Natural killer cell (primary cell): ENCODE results near the gene PRM3. TPM values are rescaled to one million over a fixed set of nuclear protein-coding genes. Genes with fewer than 3 reads are reported as not detected.

ENCODE experiments used
- ATAC-seq, 3 donors: fragments of 150-1000 bp in 2 of 3; fragments of 200-7000 bp in 1 of 3; cut with Tn5 transposase; 1 replicate in 1 of 3; 2 replicates in 2 of 3; pipeline ENCODE4 v1.10.0; 2021; ENCODE audit warnings: mild to moderate bottlenecking in 2 of 3, moderate library complexity in 2 of 3
- DNase-seq, 2 donors: peaks; one replicate each; pipeline versions ENCODE4 v3.0.0 to v3.0.0-alpha.2; 2013 to 2021; ENCODE audit warnings: mixed read lengths in 1 of 2
- H3K27ac ChIP-seq: one replicate; pipeline ENCODE4 v1.5.1; 2013; ENCODE audit warnings: mild to moderate bottlenecking, low read length
- H3K27me3 ChIP-seq: one replicate; pipeline ENCODE4 v1.6.1; 2013; ENCODE audit warnings: low read length; ENCODE audit not compliant: control insufficient read depth, insufficient read depth
- H3K36me3 ChIP-seq: one replicate; pipeline ENCODE4 v1.6.1; 2013; ENCODE audit warnings: low read length; ENCODE audit not compliant: control insufficient read depth, insufficient read depth
- H3K4me1 ChIP-seq: one replicate; pipeline ENCODE4 v1.6.1; 2013; ENCODE audit warnings: low read length; ENCODE audit not compliant: control insufficient read depth, insufficient read depth
- H3K4me3 ChIP-seq: one replicate; pipeline ENCODE4 v1.5.1; 2013; ENCODE audit warnings: low read length
- H3K9me3 ChIP-seq: one replicate; pipeline ENCODE4 v1.6.1; 2013; ENCODE audit warnings: low read length; ENCODE audit not compliant: control insufficient read depth, insufficient read depth
- H3K27ac Mint-ChIP-seq, 2 donors: one replicate each; pipeline ENCODE4 v1.8.0; 2022; ENCODE audit warnings: mild to moderate bottlenecking in 2 of 2, mixed read lengths in 2 of 2, moderate library complexity in 1 of 2
- H3K27me3 Mint-ChIP-seq, 2 donors: one replicate each; pipeline ENCODE4 v1.8.0; 2022; ENCODE audit warnings: low read depth in 2 of 2, mixed read lengths in 2 of 2
- H3K36me3 Mint-ChIP-seq: one replicate; pipeline ENCODE4 v1.8.0; 2022; ENCODE audit warnings: mixed read lengths
- H3K4me1 Mint-ChIP-seq, 2 donors: one replicate each; pipeline ENCODE4 v1.8.0; 2022; ENCODE audit warnings: mixed read lengths in 2 of 2
- H3K4me3 Mint-ChIP-seq: one replicate; pipeline ENCODE4 v1.8.0; 2022; ENCODE audit warnings: mild to moderate bottlenecking, moderate library complexity, mixed read lengths
- H3K9me3 Mint-ChIP-seq, 2 donors: one replicate each; pipeline ENCODE4 v1.8.0; 2022; ENCODE audit warnings: mixed read lengths in 2 of 2
- WGBS: methylation state at CpG from one replicate; pipeline ENCODE4 v1.1.7; 2013; ENCODE audit warnings: missing lambda C conversion rate; ENCODE audit not compliant: insufficient coverage; 5-methylcytosine and 5-hydroxymethylcytosine counted together
- intact Hi-C: fragments of 100-400 bp; cut with micrococcal nuclease; formaldehyde crosslinking; loops from one replicate; pipeline ENCODE4 v1.14.2; 2022
- total RNA-seq, 4 donors: library from RNA; stranded (reverse); fragments of 120-200 nt in 1 of 4; gene quantifications; one replicate each; pipeline versions ENCODE4 v1.2.3 to v1.2.4, GENCODE V29; 2013 to 2022
- TF ChIP-seq, protein P1 (sequence below): fragments of 200-600 bp; IDR thresholded peaks from one replicate; pipeline ENCODE4 v1.8.0; 2022; ENCODE audit warnings: antibody characterized with exemption

PRM3 gene, protein sequence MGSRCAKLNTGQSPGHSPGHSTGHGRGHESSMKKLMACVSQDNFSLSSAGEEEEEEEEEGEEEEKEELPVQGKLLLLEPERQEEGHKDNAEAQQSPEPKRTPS
- total RNA-seq: not detected
- total RNA-seq (2013): not detected

DNA sequence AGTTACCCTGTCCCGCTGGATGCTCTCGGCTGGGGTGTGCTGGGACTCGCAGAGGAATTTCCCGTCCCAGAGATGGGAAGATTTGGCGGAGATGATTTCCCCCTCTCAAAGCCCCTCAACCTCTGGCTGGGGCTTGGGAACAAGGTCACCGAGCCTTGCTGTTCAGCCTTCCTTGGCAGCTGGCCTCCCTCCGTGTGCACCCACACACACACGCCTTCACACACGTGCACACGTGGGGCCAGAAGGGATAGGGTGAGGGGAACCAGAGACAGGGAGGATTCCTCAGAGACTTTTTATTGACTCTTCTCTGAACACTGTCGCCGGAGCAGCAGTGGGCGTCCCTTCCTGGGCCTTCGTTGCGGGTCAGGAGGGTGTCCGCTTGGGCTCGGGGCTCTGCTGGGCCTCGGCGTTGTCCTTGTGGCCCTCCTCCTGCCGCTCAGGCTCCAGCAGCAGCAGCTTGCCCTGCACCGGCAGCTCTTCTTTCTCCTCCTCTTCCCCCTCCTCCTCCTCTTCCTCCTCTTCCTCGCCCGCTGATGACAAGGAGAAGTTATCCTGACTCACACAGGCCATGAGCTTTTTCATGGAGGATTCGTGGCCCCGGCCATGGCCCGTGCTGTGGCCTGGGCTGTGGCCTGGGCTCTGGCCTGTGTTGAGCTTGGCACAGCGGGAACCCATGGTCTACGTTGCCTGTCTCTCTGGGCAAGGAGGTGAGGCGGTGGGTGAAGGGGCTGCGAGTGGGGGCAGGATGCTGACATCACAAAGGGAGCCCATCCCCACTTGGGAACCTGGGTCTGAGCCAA lies at the start of gene PRM3:
Gene PRM3 (minus strand): TSS at position 709 of the 800 bp plus-strand sequence. CDS start 34 bp downstream, at position 675.
- Histone ChIP-seq H3K9me3 (no peaks in the 10 kb centered on the region), H3K27me3 (no peaks in the 10 kb centered on the region), H3K36me3 (no peaks in the 10 kb centered on the region), H3K27ac (no peak within 1 kb of the TSS), H3K4me1 (no peaks in the 10 kb centered on the region), H3K4me3 (no peak within 1 kb of the TSS)
- Mint-ChIP-seq H3K27ac (no peak within 1 kb of the TSS), H3K4me3 (no peak within 1 kb of the TSS), H3K36me3 (no peaks in the 10 kb centered on the region), H3K9me3 (no peaks in the 10 kb centered on the region), H3K4me1 (no peaks in the 10 kb centered on the region), H3K27me3 (peaks cover 0 to 18% of the 10 kb centered on the region in 2 donors)
- ATAC-seq: no peak
- intact Hi-C loops: no loop called here
- no peak for DNase-seq
- TF ChIP-seq, protein P1, sequence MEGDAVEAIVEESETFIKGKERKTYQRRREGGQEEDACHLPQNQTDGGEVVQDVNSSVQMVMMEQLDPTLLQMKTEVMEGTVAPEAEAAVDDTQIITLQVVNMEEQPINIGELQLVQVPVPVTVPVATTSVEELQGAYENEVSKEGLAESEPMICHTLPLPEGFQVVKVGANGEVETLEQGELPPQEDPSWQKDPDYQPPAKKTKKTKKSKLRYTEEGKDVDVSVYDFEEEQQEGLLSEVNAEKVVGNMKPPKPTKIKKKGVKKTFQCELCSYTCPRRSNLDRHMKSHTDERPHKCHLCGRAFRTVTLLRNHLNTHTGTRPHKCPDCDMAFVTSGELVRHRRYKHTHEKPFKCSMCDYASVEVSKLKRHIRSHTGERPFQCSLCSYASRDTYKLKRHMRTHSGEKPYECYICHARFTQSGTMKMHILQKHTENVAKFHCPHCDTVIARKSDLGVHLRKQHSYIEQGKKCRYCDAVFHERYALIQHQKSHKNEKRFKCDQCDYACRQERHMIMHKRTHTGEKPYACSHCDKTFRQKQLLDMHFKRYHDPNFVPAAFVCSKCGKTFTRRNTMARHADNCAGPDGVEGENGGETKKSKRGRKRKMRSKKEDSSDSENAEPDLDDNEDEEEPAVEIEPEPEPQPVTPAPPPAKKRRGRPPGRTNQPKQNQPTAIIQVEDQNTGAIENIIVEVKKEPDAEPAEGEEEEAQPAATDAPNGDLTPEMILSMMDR: no peak
- WGBS: 91% methylated on average over 30 of the region's 30 CpGs

DNA sequence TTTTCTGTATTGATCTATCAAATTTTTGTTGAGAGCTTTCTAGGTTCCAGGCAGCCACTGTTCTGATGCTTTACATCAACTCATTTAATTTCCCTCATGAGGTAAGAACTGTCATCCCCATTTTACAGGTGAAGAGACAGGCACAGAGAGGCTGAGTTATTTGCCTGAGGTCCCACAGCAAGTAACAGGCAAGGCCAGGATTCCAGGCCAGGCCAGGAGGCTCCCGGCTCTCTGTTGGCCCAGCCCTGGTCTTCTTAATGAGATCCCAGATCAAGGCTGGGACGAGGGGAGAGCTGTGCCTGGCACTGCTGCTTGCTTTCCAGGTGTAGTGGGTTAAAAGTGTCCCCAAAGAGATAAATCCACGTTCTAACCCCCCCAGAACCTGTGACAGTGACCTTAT lies 49.4 kb upstream of the PRM3 start:
- peaks cover 22 to 33% of the 10 kb centered on the region in 2 donors for H3K27me3 Mint-ChIP-seq
- ATAC-seq (no peak), DNase-seq (no peak)
- intact Hi-C loops: no loop called here
- TF ChIP-seq, protein P1: no peak
- H3K4me1 Mint-ChIP-seq: peaks cover 9 to 15% of the 10 kb centered on the region in 2 donors
- no peak overlapping the region for H3K4me3 ChIP-seq
- no peak overlapping the region for H3K27ac ChIP-seq
- 100% methylated on average over 3 of the region's 3 CpGs for WGBS
- H3K36me3 Mint-ChIP-seq: no peaks in the 10 kb centered on the region
- peaks cover 6% of the 10 kb centered on the region for H3K27me3 ChIP-seq
- peaks cover 7% of the 10 kb centered on the region for H3K9me3 ChIP-seq
- H3K9me3 Mint-ChIP-seq: no peaks in the 10 kb centered on the region
- H3K4me1 ChIP-seq: peaks cover 22% of the 10 kb centered on the region
- H3K27ac Mint-ChIP-seq: no peak overlapping the region
- no peak overlapping the region for H3K4me3 Mint-ChIP-seq
- H3K36me3 ChIP-seq: no peaks in the 10 kb centered on the region

DNA sequence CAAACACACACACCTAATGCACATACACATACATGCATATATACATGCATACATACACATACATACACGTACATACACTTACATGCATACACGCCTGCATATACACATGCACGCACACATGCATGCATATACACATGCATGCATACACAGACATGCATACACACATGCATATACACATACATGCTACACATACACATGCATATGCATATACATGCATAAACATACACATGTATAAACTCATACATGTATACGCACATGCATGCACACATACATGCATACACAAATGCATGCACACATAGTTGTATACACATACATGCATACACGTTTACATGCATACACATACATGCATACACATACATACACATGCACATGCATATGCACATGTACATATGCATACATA lies 48.2 kb upstream of the PRM3 start:
- Mint-ChIP-seq H3K9me3 (no peaks in the 10 kb centered on the region), H3K36me3 (no peaks in the 10 kb centered on the region), H3K27me3 (peaks cover 14 to 21% of the 10 kb centered on the region in 2 donors), H3K4me1 (peaks cover under 1 to 10% of the 10 kb centered on the region in 2 donors), H3K27ac (no peak overlapping the region), H3K4me3 (no peak overlapping the region)
- no peak overlapping the region for H3K27ac ChIP-seq
- DNase-seq: no peak
- H3K4me1 ChIP-seq: peaks cover 11% of the 10 kb centered on the region
- TF ChIP-seq, protein P1: no peak
- H3K27me3 ChIP-seq: no peaks in the 10 kb centered on the region
- no peak overlapping the region for H3K4me3 ChIP-seq
- WGBS: 89% methylated on average over 5 of the region's 5 CpGs
- no peak for ATAC-seq
- no peaks in the 10 kb centered on the region for H3K36me3 ChIP-seq
- intact Hi-C loops: no loop called here
- H3K9me3 ChIP-seq: no peaks in the 10 kb centered on the region
